Measurements from ENCODE around the gene METRN.

METRN gene

GRCh38 chr16:711084-711483, 3.8 kb upstream of the METRN start:
- no peak for DNase-seq

GRCh38 chr16:711548-712320, 3.2 kb upstream of the METRN start:
- peak; percentile 37 for DNase-seq

GRCh38 chr16:712740-713250, 2.1 kb upstream of the METRN start:
- peak; percentile 66 for DNase-seq

GRCh38 chr16:714079-714478, 839 bp upstream of the METRN start:
- peak; percentile 80 for DNase-seq

- peak; percentile 31 for DNase-seq
Measured at GRCh38 chr16:715477-716199, 720 bp downstream of the METRN start.

GRCh38 chr16:716200-716568, 1.3 kb downstream of the METRN start:
- peak; percentile 9 for DNase-seq

GRCh38 chr16:716768-717325, 1.9 kb downstream of the METRN start:
- no peak for DNase-seq

GRCh38 chr16:717450-718245, 2.7 kb downstream of the METRN start:
- no peak for DNase-seq

GRCh38 chr16:718389-718788, 3.5 kb downstream of the METRN start:
- no peak for DNase-seq

- no peak for DNase-seq
Measured at GRCh38 chr16:718922-719321, 4.0 kb downstream of the METRN start.

- DNase-seq: peak; percentile 44
Measured at GRCh38 chr16:719815-720446, 5.0 kb downstream of the METRN start.

- DNase-seq: peak; percentile 82
Measured at GRCh38 chr16:720447-720989, 5.6 kb downstream of the METRN start.

GRCh38 chr16:720990-721764, 6.3 kb downstream of the METRN start, which contains the start of gene ANTKMT:
Gene ANTKMT, plus strand, starts transcription at chr16:721146. Its CDS starts 129 bp downstream, at chr16:721275.
- DNase-seq: peak; percentile 87

GRCh38 chr16:721765-722540, 7.0 kb downstream of the METRN start:
- DNase-seq: no peak

GRCh38 chr16:722835-723633, 8.1 kb downstream of the METRN start:
- DNase-seq: no peak

- no peak for DNase-seq
Measured at GRCh38 chr16:723695-724094, 8.8 kb downstream of the METRN start.

GRCh38 chr16:724188-725040, 9.5 kb downstream of the METRN start:
- DNase-seq: no peak

- no peak for DNase-seq
Measured at GRCh38 chr16:725041-725376, 10.1 kb downstream of the METRN start.

All from NCI-H226 (cell line).